ENCODE measurements around the gene COLEC12.

Gene COLEC12

DNA sequence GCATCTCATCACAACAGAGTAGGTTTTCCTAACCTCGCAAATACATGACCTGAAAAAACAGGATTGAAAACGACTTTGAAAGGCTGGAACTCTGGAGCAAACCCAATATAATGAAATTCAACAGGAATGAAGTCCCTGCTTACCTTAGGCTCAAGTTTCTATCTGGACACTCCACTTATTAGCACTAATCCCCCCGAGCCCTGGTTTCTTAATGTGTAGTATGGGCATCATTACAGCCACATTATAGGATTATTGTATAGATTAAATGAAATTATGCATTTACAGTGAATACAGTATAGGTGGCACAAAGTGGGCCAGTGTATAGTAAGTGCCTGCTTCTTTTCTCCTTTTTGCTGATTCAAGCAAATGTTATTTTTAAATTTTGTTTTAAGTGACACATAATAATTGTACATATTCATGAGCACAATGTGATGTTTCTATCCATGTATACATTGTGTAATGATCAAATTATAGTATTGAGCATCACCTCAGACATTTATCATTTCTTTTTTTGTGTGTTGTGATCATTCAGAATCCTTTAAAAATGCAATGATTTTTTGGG, 118.0 kb downstream of the COLEC12 start:
- no peak for DNase-seq

DNA sequence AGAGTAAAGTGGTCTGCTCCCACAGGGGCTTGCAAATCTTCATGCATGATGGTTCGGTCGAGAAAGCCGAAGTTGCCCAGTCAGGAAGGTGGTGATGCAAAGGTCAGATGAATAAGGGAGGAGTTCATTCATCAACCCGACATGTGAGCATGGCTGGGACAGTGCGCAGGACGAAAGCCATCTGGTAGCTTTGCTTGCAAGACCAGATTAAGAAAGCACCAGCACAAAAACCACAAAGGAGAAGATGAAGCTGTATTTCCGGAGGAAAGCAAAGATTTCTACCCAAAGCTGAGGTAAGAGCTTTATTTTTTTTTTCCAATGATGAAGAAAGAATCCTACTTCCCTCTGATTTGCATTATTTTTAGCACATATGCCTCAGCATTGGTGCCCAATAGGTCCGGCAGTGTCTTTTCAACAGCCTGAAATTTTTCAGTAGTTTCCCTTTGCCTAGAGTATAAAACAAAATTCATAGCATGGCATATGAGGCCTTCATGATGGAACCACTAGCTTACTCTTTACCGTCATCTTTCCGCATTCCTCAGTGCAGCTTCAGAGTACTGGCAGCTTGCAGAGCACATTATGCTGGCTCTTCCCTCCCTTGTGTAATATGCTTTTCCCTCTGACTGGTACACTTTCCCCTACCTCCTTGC, 120.7 kb downstream of the COLEC12 start:
- no peak for DNase-seq

DNA sequence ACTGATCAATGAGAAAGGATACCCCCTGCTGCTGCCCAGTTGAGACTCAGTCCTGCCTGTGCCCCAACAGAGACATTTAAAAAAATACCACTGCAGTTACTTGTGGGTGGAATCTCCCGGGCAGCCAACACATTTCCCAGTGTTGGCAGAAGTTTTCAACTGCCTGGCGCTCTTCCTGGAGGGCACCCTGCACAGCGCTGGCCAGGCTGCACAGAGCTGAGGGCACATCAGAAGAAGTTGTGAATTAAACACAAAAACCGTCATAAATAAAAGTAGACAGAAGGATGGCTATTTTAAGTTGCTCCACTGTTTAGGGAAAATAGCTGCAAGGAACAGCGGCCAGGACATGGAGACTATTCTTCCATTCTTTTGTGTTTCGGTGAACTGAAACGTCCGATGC, 122.4 kb downstream of the COLEC12 start:
- no peak for DNase-seq

DNA sequence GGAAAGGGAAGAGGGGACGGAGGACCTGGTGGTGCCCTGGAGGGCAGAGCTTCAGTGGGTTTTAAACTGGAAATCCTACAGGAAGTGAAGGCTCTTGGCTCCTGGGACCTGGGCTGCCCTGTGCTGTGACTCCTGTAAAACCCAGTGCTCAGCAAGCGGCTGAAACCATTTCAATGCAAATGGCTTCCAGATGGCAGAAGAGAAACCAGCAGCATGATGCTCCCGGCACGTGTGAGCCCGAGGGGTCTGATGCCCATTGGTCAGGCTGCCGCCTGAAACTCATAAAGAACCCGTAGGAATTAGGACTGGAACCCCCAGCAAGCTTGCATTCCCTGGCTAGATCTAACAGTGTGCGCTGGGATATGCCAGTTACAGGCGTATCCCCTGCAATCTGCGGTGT, 123.4 kb downstream of the COLEC12 start:
- no peak for DNase-seq

DNA sequence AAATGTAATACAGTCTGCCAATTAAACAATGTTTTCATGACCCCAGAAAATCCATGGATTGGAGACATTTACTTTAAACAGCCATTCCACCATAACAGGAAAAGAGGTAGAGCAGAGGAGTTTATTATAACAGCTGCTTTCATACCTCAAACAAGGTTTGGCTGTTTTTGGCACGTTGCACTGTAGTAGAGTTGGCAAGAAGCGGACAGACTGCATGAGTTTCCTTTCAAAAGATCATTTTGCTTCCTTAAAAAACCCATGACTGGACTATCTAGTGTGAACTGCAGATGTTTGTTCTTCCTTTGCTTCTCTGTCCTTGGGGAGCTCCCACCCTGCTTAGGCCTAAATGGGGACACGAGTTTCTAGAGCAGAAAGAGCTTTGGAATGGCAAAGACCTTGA, 124.2 kb downstream of the COLEC12 start:
- DNase-seq = no peak

- no peak for DNase-seq
Observed at GRCh38 chr18:374721-375168, 125.8 kb downstream of the COLEC12 start.

- no peak for DNase-seq
Observed at GRCh38 chr18:373780-374179, 126.7 kb downstream of the COLEC12 start.

DNA sequence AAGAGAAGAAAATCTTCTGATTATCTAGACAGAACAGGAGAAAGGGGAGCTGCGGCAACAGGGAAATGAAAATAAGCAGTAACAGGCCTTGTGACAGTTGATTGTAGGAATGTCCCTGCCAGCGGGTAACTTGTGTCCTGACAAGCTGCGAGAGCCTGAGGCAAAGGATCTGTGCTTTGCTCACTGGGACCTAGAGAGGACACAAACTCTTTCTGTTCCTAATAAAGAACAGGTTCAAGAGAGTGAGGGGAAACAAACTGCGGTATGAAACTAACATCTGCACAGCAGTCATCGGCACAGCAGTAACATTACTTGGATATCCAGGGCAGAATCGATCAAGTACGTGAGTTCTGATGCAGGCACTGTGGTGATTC, 128.9 kb downstream of the COLEC12 start:
- no peak for DNase-seq

DNA sequence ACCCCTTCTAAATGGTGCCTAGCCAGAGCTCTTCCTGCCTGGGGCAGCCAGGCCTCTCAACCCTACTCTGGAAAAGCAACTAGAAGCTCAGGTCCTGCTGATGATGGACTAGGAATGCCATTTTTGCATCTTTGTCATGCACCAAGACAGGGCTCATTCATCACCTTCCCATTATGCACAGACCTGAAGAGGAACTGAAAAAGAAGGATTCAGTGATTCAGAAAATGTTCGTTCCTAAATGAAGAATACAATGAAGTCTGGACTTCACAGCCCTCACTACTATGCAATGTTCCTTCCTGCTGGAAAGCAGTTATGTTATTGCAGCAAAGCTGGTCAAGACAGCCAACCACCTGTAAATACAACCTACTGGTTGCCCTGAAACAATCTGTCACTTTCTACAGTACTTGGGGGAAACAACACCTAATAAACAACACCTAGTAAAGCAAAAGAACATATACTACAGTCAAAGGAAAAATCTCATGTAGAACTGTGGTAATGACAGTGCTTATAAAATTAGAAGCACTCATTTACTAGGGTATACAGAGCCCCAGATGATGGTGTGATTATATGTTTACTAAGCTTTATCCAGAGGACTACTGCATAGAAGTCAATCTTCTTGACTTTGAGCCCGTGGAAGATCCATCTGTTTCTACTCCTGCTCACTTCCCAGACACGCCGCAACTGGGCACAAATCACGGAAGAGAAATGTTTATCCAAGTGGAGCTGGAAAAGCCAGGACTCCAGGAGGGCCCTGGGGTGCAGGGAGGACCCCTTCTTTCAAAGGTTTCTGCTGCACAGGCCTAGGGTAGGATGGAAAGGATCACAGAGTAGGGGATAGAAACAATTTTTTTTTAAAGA, 129.5 kb downstream of the COLEC12 start:
- DNase-seq = no peak

DNA sequence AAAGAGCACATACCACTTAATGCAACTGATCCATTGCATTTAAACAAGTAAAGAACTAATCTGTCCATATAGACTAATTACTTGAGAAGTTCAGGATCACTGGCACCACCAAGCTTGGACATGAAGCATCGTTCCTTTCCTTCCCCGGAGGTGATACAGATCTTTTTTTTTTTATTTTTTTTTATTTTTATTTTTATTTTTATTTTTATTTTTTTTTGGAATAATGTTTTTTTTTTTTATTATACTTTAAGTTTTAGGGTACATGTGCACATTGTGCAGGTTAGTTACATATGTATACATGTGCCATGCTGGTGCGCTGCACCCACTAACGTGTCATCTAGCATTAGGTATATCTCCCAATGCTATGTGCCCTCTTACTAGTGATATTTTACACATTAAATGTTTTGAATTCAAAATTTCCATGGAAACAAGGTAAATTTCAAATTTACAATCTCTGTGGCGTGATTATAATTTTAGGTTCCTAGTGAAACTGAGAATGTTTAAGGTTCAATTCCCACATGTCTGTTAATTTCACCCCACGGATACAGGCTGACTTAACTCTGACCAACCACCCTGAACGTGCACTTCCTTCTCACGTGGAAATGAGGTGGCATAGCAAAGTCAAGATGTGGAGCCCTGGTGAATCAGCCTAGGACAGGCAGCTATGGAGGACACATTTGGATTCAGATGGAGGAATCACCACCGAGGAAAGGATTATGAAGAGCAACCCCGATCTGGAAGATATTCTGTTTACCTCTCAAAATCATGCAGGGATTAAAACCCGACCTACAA, 131.1 kb downstream of the COLEC12 start:
- DNase-seq = no peak

DNA sequence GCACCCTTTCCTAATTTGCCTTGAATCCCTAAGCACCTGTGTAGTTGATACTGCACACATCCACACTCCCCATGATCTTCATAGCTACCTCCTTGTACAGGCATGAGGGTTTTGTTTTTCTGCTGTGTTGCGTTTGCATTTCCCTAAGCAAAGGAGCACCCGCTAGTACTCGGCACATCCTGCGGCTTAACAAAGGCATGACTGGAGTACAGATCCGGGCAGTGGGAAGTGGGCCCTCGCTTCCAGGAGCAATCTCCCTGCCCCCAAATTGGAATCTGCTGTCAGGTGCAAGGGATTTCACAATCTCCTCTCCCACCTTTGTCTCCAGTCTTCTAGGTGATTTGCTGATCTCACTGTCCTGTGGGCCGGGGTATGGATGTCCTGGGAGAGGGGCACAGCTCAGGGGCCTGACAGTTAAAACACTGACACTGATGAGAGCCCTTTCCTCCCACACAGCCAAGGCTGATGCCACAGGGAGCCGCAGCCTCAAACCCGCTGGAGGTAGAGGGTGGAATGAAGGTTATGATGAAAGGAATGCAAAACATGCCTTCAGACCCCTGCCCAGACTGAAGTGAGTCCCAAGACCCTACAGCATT, 133.9 kb downstream of the COLEC12 start:
- no peak for DNase-seq

- no peak for DNase-seq
Observed at GRCh38 chr18:365651-366050, 134.8 kb downstream of the COLEC12 start.

DNA sequence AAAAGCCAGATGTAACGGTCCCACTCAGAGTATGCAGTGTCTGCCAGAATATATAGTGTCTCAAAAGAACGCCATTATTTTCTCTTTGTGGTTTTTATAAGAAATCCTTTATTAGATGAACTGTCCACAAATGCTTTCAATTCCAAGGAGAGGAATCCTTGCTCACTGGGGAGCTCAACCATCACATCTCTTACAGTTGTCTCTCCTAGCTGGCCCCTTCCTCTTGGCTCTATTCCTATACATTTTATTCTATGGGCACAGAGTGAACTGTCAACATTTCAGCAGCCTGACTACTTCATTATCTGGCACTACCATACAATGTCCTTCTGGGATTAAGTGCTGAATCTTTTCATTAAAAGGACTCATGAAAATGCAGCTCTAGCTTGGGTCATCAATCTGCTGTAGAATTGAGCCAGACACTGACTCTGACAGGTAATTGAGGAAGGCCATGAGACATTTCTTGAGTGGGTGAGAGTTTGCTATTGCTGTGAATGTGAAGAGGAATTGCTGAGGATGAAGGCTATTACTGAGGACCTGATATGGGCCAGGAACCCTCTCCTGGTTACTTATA, 136.2 kb downstream of the COLEC12 start:
- no peak for DNase-seq

DNA sequence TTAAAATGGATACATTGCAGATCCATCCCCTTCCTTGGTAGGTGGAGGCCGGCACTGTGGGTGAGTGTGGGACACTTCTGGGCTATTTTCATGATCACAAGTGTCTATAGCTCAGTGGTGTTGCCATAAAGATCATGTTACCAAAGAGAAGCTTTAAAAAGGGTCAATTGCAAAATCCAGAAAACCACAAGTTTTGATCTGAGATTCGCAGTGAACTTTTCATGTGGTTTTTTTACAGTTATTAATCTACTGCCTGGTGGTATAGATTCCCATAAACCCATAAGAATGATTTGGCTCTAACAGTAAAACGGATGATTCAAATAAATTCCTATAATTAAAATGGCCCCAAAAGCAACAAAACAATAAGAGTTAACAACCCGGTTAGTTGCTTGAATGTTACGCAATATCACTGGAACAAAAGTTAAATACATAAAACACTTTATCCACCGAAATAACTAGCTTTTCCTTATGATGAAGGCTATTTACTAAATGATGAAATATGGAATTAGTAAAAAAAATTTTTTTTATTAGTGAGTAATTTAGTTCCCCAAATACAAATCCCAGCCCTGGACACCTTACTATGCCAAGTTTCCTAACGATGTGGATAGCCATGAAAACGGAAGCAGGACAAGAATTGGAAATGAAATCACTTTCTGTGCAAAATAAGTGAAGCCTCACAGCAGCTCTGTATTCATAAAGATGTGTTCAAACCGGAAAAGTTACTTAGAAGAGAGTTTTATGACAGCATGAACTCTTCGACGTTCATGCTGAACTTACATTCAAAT, 137.0 kb downstream of the COLEC12 start:
- no peak for DNase-seq

DNA sequence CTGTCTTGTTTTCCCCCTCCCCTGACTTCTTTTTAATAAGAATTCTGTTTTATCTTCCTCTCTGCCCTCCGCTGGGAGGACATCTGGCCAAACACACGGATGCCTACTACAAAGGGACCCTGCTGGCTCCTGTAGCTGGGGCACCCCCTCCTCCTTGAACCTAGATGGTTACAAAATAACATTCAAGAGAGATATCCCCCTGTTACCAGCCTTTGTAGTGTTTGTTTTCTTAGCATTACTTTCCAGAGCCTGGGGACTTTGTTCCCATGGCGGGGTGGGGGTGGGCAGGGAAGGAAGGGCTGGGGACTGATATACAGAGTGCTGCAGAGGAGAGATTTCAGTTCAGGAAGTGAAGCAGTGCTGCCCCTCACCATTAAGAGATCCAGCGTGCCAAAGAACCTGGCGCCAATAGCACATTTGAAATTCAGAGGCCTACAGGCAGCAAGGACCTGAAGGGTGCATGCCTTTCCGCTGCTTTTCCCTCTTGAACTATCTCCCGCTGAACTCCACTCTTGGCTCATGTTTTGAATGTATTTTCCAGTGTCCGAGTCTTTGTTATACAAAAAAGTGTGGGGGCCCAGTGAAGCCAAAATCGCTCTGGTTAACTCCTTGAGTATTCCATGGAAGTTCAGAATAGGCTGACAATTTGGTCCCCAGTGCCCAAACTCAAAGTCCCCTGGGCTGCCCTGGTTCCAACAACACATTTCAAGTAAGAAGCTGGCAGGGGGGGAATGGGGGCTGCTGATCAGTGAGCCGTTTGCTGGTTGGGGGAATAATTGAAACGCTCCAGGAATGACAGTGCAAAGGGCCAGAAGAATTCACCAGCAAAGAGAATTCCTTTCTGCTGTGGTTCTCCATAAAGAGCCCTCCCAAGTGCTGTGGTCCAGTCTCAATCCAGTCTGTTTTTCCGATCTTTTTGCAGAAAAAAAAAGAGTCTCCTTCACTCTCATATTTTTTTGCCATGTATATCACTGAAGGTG, 137.9 kb downstream of the COLEC12 start:
- peak; percentile 49 for DNase-seq

GRCh38 chr18:361941-362310, 138.6 kb downstream of the COLEC12 start:
- no peak for DNase-seq

- no peak for DNase-seq
Observed at GRCh38 chr18:361100-361732, 139.3 kb downstream of the COLEC12 start.

DNA sequence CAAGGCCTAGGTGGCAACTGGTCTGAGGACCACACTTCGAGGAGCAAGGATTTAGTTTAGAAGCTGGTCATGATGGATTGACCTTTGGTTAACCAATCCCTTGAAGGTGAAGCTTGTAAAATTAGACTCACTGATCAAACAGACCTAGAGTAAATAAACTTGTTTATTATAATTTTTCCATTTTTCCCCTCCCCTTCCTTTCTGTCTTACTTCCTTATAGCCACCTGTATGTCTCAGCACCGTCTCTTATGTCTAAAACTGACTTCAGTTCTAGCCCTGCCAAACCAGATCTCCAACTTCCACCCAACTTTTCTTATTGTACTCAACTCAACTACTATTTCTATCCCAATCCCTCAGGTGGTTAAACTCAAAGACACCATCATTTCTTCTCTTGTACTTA, 139.8 kb downstream of the COLEC12 start:
- no peak for DNase-seq

DNA sequence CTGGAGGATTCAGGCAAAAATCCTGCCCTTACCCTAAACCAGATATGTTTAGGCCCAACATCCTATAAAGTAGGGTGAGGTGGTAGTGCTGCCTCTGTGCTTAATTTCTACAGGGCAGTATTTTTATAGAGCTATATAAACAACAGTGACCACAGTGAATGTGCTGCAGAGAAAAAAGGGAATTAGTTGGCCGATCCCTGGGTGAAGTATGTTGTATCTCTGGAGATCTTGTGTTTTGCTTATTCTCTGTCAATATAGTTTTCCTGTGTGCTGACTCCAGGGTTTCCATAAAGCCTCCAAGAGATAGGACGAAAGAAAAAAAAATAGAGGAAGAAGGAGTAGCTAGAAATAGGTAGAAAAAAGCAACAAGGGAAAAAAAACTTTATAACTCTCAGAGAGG, 143.7 kb downstream of the COLEC12 start:
- DNase-seq = no peak

DNA sequence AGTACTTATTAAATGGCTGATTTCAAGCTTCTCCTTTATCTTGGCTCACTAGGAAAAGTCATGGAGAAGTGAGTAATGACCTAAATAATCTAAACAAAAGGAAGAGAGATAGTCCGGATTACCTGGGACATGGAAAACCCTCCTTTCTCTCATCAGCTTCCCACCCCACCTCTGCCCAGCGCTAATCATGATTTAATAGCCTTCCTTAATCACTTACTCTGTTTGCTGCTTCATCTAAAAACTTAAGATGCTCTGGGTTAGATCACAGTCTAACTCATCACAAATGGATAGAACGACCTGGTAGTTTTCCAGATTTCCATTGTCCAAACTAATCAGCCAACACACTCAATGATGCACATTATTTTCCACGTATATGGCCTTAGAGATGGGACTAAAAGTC, 144.8 kb downstream of the COLEC12 start:
- no peak for DNase-seq
